OCI-LY3 (cell line): ENCODE measurements around the gene FRAS1.
"Not testable (repeated sequence)": the region's sequence is repeated elsewhere in the genome, so short reads cannot be mapped to it uniquely, and the experiment has no call there.

Experiments
- H2AFZ ChIP-seq: fragments of 200-600, 300-600 bp; shearing (Covaris generic); 2 replicates; pipeline ENCODE4 v1.6.0; 2014; ENCODE audit warnings: antibody characterized with exemption, low read depth, low read length
- H3K27ac ChIP-seq: fragments of 200-600, 300-600 bp; sonication (generic); 2 replicates; pipeline ENCODE4 v1.5.1; 2014; ENCODE audit warnings: mild to moderate bottlenecking, low read length, moderate library complexity, mixed read lengths
- H3K27me3 ChIP-seq: fragments of 200-600, 300-600 bp; sonication (generic); 2 replicates; pipeline ENCODE4 v1.6.1; 2014; ENCODE audit warnings: low read depth, low read length, mixed read lengths
- H3K36me3 ChIP-seq: fragments of 200-600, 300-600 bp; sonication (generic); replicated peaks from 2 replicates; pipeline ENCODE3; 2014; ENCODE audit warnings: low read depth, low read length, mixed read lengths
- H3K4me1 ChIP-seq: fragments of 300-600, 200-600 bp; sonication (generic); 2 replicates; pipeline ENCODE4 v1.6.1; 2014; ENCODE audit warnings: low read length, mixed read lengths
- H3K4me2 ChIP-seq: fragments of 200-600, 300-600 bp; sonication (generic); 2 replicates; pipeline ENCODE4 v1.6.1; 2014; ENCODE audit warnings: low read length, mixed read lengths
- H3K4me3 ChIP-seq: fragments of 300-600, 200-600 bp; sonication (generic); 2 replicates; pipeline ENCODE4 v1.5.1; 2014; ENCODE audit warnings: antibody characterized with exemption, mild to moderate bottlenecking, low read length, moderate library complexity
- H3K79me2 ChIP-seq: fragments of 300-600, 200-600 bp; shearing (Covaris generic); 2 replicates; pipeline ENCODE4 v1.6.1; 2014; ENCODE audit warnings: mild to moderate bottlenecking, low read length, mixed read lengths
- H3K9ac ChIP-seq: fragments of 300-600, 200-600 bp; shearing (Covaris generic); 2 replicates; pipeline ENCODE4 v1.6.0; 2014; ENCODE audit warnings: mild to moderate bottlenecking, low read length, moderate library complexity
- H3K9me3 ChIP-seq: fragments of 200-600, 300-600 bp; shearing (Covaris generic); 2 replicates; pipeline ENCODE4 v1.6.1; 2014; ENCODE audit warnings: low read length, mixed read lengths; ENCODE audit not compliant: insufficient read depth
- H4K20me1 ChIP-seq: fragments of 200-600, 300-600 bp; sonication (generic); 2 replicates; pipeline ENCODE4 v1.6.1; 2016; ENCODE audit warnings: low read length, mixed read lengths; ENCODE audit not compliant: insufficient read depth
- EZH2phosphoT487 ChIP-seq: fragments of 200-600 bp; shearing (Covaris generic); IDR thresholded peaks from 2 replicates; pipeline ENCODE4 v1.6.1; 2018; ENCODE audit warnings: antibody characterized with exemption, mixed run types, low read depth
- TF ChIP-seq, protein P1 (sequence below): fragments of 200-600, 300-600 bp; sonication (generic); IDR thresholded peaks from 2 replicates; pipeline ENCODE4 v1.5.1; 2014; ENCODE audit warnings: antibody characterized with exemption, low read length, low read depth

The FRAS1 gene

DNA sequence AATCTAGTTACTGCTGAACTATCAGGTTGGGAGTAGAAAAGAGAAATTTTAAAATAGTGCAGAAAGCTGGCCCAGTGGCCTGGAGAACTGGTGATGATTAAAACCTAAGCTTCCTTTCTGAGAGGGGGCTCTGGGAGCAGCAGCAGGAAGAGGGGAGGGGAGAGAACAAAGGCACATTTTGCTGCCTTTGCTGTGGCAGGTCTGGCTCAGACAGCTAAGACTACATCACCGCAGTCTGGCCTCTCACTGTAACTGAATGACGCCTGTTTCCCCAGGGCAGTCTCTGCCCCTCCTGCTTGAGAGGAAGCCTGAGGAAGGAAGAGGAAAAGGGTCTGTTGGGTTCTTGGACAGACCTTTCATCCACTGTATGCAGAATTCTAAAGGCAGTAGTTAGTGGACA, 148.5 kb downstream of the FRAS1 start:
- Histone ChIP-seq H3K9ac (no peak overlapping the region), H2AFZ (no peak overlapping the region), H3K27ac (no peak overlapping the region), H3K4me2 (no peak overlapping the region), H3K79me2 (no peaks in the 10 kb centered on the region), H3K4me3 (no peak overlapping the region), H3K9me3 (no peaks in the 10 kb centered on the region), H3K36me3 (no peaks in the 10 kb centered on the region), H4K20me1 (no peaks in the 10 kb centered on the region), H3K4me1 (no peaks in the 10 kb centered on the region), H3K27me3 (no peaks in the 10 kb centered on the region)
- TF ChIP-seq, protein P1, sequence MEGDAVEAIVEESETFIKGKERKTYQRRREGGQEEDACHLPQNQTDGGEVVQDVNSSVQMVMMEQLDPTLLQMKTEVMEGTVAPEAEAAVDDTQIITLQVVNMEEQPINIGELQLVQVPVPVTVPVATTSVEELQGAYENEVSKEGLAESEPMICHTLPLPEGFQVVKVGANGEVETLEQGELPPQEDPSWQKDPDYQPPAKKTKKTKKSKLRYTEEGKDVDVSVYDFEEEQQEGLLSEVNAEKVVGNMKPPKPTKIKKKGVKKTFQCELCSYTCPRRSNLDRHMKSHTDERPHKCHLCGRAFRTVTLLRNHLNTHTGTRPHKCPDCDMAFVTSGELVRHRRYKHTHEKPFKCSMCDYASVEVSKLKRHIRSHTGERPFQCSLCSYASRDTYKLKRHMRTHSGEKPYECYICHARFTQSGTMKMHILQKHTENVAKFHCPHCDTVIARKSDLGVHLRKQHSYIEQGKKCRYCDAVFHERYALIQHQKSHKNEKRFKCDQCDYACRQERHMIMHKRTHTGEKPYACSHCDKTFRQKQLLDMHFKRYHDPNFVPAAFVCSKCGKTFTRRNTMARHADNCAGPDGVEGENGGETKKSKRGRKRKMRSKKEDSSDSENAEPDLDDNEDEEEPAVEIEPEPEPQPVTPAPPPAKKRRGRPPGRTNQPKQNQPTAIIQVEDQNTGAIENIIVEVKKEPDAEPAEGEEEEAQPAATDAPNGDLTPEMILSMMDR: no peak
- TF ChIP-seq EZH2phosphoT487: no peak

DNA sequence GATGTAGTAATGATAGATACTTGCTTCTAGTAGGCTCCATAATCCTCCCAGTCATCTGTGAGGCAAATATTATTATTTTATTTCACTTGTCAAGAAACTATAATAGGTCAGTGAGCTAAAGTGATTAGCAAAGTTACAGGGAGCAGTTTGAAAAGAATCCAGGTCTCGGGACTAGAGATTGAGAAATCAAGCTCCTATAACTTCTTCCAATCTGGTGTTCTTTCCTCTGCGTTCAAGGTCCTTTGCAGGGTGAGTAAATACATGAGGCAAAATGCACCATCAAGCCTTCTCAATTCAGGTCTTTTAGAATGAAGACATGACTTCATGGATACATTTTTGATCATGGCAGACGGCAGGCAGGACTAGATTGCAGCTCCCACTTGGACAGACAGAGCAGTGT, 150.4 kb downstream of the FRAS1 start:
- H4K20me1 ChIP-seq: no peaks in the 10 kb centered on the region
- no peaks in the 10 kb centered on the region for H3K4me1 ChIP-seq

DNA sequence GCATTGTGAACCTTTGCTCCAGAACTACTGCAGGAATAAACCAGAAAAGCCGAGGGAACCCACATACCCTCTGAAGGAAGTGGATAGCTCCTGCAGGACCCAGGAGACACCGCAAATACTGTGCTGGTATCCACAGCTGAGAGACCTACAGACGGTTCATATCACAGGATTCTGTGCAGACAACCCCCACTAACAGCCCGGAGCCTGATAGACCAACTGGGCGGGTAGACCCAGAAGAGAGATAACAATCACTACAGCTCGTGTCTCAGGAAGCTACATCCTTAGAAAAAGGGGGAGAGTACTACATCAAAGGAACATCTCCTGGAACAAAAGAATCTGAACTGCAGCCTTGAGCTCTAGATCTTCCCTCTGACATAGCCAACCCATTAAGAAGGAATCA, 150.8 kb downstream of the FRAS1 start:
- no peak overlapping the region for H2AFZ ChIP-seq
- H4K20me1 ChIP-seq: no peaks in the 10 kb centered on the region
- no peak overlapping the region for H3K4me2 ChIP-seq
- no peak overlapping the region for H3K9ac ChIP-seq
- no peak for TF ChIP-seq EZH2phosphoT487
- TF ChIP-seq, protein P1: no peak
- H3K4me3 ChIP-seq: no peak overlapping the region
- no peaks in the 10 kb centered on the region for H3K79me2 ChIP-seq
- no peak overlapping the region for H3K27ac ChIP-seq
- H3K4me1 ChIP-seq: no peaks in the 10 kb centered on the region
- H3K9me3 ChIP-seq: no peaks in the 10 kb centered on the region
- H3K36me3 ChIP-seq: no peaks in the 10 kb centered on the region
- H3K27me3 ChIP-seq: no peaks in the 10 kb centered on the region

More for the DNA sequence above, 150.4 kb downstream of the FRAS1 start:
- no peaks in the 10 kb centered on the region for H3K27me3 ChIP-seq
- TF ChIP-seq EZH2phosphoT487: no peak
- TF ChIP-seq, protein P1: no peak
- H3K9ac ChIP-seq: no peak overlapping the region
- H2AFZ ChIP-seq: no peak overlapping the region
- no peaks in the 10 kb centered on the region for H3K79me2 ChIP-seq
- H3K4me2 ChIP-seq: no peak overlapping the region
- H3K9me3 ChIP-seq: no peaks in the 10 kb centered on the region
- H3K36me3 ChIP-seq: no peaks in the 10 kb centered on the region
- no peak overlapping the region for H3K27ac ChIP-seq
- no peak overlapping the region for H3K4me3 ChIP-seq

DNA sequence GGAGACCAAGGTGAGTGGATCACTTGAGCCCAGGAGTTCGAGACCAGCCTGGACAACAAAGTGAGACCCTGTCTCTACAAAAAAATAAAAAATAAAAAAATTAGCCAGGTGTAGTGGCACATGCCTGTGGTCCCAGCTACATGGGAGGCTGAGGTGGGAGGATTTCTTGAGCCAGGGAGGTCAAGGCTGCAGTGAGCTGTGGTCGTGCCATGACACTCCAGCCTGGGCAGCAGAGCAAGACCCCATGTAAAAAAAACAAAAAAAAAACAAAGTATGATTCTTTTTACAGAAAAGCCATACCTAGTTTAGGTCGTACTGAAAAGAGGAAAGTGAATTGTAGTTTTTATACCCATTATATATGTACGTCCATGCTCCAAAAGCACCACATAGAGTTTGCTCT, 151.8 kb downstream of the FRAS1 start:
- not testable (repeated sequence) for H3K4me2 ChIP-seq, H3K27me3 ChIP-seq, H3K9me3 ChIP-seq, H3K4me3 ChIP-seq, H3K79me2 ChIP-seq, H3K36me3 ChIP-seq, H4K20me1 ChIP-seq, H3K4me1 ChIP-seq, H3K9ac ChIP-seq, H2AFZ ChIP-seq, H3K27ac ChIP-seq
